NT2/D1 (cell line): ENCODE measurements around the gene SLFN14.

ENCODE experiments used
- DNase-seq: peaks from one replicate; pipeline ENCODE4 v3.0.0-alpha.2; 2011; ENCODE audit warnings: low read depth, low spot score
- H3K27me3 ChIP-seq: 2 replicates; pipeline ENCODE4 v1.6.0; 2011; ENCODE audit warnings: mild to moderate bottlenecking; ENCODE audit not compliant: insufficient read length, insufficient read depth
- H3K36me3 ChIP-seq: 2 replicates; pipeline ENCODE4 v1.6.1; 2011; ENCODE audit warnings: mild to moderate bottlenecking, low read length, mixed read lengths; ENCODE audit not compliant: insufficient read depth, insufficient read length
- H3K4me1 ChIP-seq: 2 replicates; pipeline ENCODE4 v1.5.1; 2011; ENCODE audit not compliant: insufficient read depth, insufficient read length
- H3K4me3 ChIP-seq: 2 replicates; pipeline ENCODE4 v1.5.1; 2011; ENCODE audit warnings: low read depth; ENCODE audit not compliant: insufficient read length
- H3K9ac ChIP-seq: 2 replicates; pipeline ENCODE4 v1.6.0; 2011; ENCODE audit warnings: low read depth; ENCODE audit not compliant: insufficient read length
- H3K9me3 ChIP-seq: 2 replicates; pipeline ENCODE4 v1.5.1; 2011; ENCODE audit warnings: mild to moderate bottlenecking, low read length; ENCODE audit not compliant: insufficient read depth
- SUZ12 ChIP-seq: IDR thresholded peaks from 2 replicates; pipeline ENCODE4 v1.6.1; 2011; ENCODE audit not compliant: insufficient read length, insufficient read depth; ENCODE audit errors: extremely low read depth
- YY1 ChIP-seq: IDR thresholded peaks from 2 replicates; pipeline ENCODE4 v1.6.1; 2011; ENCODE audit not compliant: insufficient read length, insufficient read depth
- ZNF274 ChIP-seq: IDR thresholded peaks from 2 replicates; pipeline ENCODE4 v1.6.1; 2011; ENCODE audit warnings: mild to moderate bottlenecking, low read depth, low read length

The SLFN14 gene

GRCh38 chr17:35559495-35560210 lies 966 bp downstream of the SLFN14 start:
- H3K9me3 ChIP-seq, result no peaks in the 10 kb centered on the region
- H3K4me1 ChIP-seq, result no peaks in the 10 kb centered on the region
- no peak for DNase-seq
- TF ChIP-seq ZNF274, result no peak
- no peak for TF ChIP-seq YY1
- TF ChIP-seq SUZ12, result no peak
- H3K27me3 ChIP-seq, result no peaks in the 10 kb centered on the region
- no peak overlapping the region for H3K9ac ChIP-seq
- no peak overlapping the region for H3K4me3 ChIP-seq
- no peaks in the 10 kb centered on the region for H3K36me3 ChIP-seq

- Histone ChIP-seq H3K27me3 (no peaks in the 10 kb centered on the region), H3K4me3 (no peak overlapping the region), H3K36me3 (no peaks in the 10 kb centered on the region), H3K4me1 (no peaks in the 10 kb centered on the region), H3K9ac (no peak overlapping the region), H3K9me3 (no peaks in the 10 kb centered on the region)
- no peak for DNase-seq
- no peak for TF ChIP-seq YY1
- TF ChIP-seq ZNF274, result no peak
Measured at GRCh38 chr17:35557353-35557752, 3.3 kb downstream of the SLFN14 start.

- H3K36me3 ChIP-seq, result no peaks in the 10 kb centered on the region
- no peaks in the 10 kb centered on the region for H3K9me3 ChIP-seq
- no peaks in the 10 kb centered on the region for H3K27me3 ChIP-seq
Measured at GRCh38 chr17:35555691-35556090, 4.9 kb downstream of the SLFN14 start.

GRCh38 chr17:35554668-35555067 lies 6.0 kb downstream of the SLFN14 start:
- H3K27me3 ChIP-seq, result no peaks in the 10 kb centered on the region
- no peak overlapping the region for H3K9ac ChIP-seq
- no peak for TF ChIP-seq SUZ12
- no peak for TF ChIP-seq YY1
- no peak for TF ChIP-seq ZNF274
- DNase-seq, result no peak
- no peaks in the 10 kb centered on the region for H3K9me3 ChIP-seq
- no peak overlapping the region for H3K4me3 ChIP-seq
- no peaks in the 10 kb centered on the region for H3K36me3 ChIP-seq
- no peaks in the 10 kb centered on the region for H3K4me1 ChIP-seq

More at GRCh38 chr17:35555691-35556090, 4.9 kb downstream of the SLFN14 start:
- TF ChIP-seq ZNF274 (no peak), YY1 (no peak), SUZ12 (no peak)
- H3K4me1 ChIP-seq, result no peaks in the 10 kb centered on the region
- no peak for DNase-seq
- no peak overlapping the region for H3K9ac ChIP-seq
- no peak overlapping the region for H3K4me3 ChIP-seq

- H3K27me3 ChIP-seq, result no peaks in the 10 kb centered on the region
- no peaks in the 10 kb centered on the region for H3K4me1 ChIP-seq
- no peak for TF ChIP-seq ZNF274
- TF ChIP-seq SUZ12, result no peak
- TF ChIP-seq YY1, result no peak
- no peak overlapping the region for H3K9ac ChIP-seq
- H3K9me3 ChIP-seq, result no peaks in the 10 kb centered on the region
- DNase-seq, result no peak
- H3K4me3 ChIP-seq, result no peak overlapping the region
- no peaks in the 10 kb centered on the region for H3K36me3 ChIP-seq
Measured at GRCh38 chr17:35553310-35553709, 7.3 kb downstream of the SLFN14 start.

GRCh38 chr17:35548978-35549377 lies 11.6 kb downstream of the SLFN14 start:
- H3K27me3 ChIP-seq, result no peaks in the 10 kb centered on the region

GRCh38 chr17:35548208-35548810 lies 12.3 kb downstream of the SLFN14 start:
- no peak for DNase-seq
- TF ChIP-seq SUZ12 (no peak), ZNF274 (no peak), YY1 (no peak)
- Histone ChIP-seq H3K4me1 (no peaks in the 10 kb centered on the region), H3K27me3 (no peaks in the 10 kb centered on the region), H3K4me3 (no peak overlapping the region), H3K9me3 (no peaks in the 10 kb centered on the region), H3K9ac (no peak overlapping the region), H3K36me3 (no peaks in the 10 kb centered on the region)

More at GRCh38 chr17:35548978-35549377, 11.6 kb downstream of the SLFN14 start:
- Histone ChIP-seq H3K9ac (no peak overlapping the region), H3K4me1 (no peaks in the 10 kb centered on the region), H3K9me3 (no peaks in the 10 kb centered on the region), H3K36me3 (no peaks in the 10 kb centered on the region), H3K4me3 (no peak overlapping the region)
- no peak for DNase-seq
- TF ChIP-seq SUZ12 (no peak), YY1 (no peak), ZNF274 (no peak)
